Measurements from ENCODE around the gene BCL10.

GRCh38 chr1:85274969-85275453 lies 1.4 kb downstream of the BCL10 start:
- TF ChIP-seq CTCF (IDR thresholded peaks at IDR 0.05; ENCODE audit: low read depth, low read length, poor library complexity, severe bottlenecking) = no peak
- TF ChIP-seq EZH2phosphoT487 (IDR thresholded peaks at IDR 0.05; ENCODE audit: borderline replicate concordance, low read length) = no peak
